ENCODE results near the gene BTAF1. TPM values are rescaled to one million over a fixed set of nuclear protein-coding genes. Genes with fewer than 3 reads are reported as not detected.

Gene BTAF1
- total and polyA plus RNA-seq, 3 experiments from 2014 or later, result 8.0 to 51.0 (median 48.5) TPM

GRCh38 chr10:91992031-91992430, 68.5 kb downstream of the BTAF1 start:
- Histone ChIP-seq H3K27ac (ENCODE audit: low read depth, low read length) (no peak overlapping the region), H3K4me1 (ENCODE audit: insufficient read depth, low read length) (no peaks in the 10 kb centered on the region), H3K9me3 (ENCODE audit: low read length) (no peaks in the 10 kb centered on the region), H3K4me3 (ENCODE audit: low read length) (no peak overlapping the region), H3K36me3 (ENCODE audit: insufficient read depth, low read length) (peaks cover 11% of the 10 kb centered on the region), H3K27me3 (ENCODE audit: insufficient read depth, low read length, poor library complexity, severe bottlenecking) (no peaks in the 10 kb centered on the region)
- no peaks in the 10 kb centered on the region for H3K27me3 Mint-ChIP-seq
- DNase-seq, result no peak
- ChIA-PET POLR2A (no interaction called here), CTCF (no interaction called here)
- H3K36me3 Mint-ChIP-seq, result peaks cover 15 to 70% (median 25%) of the 10 kb centered on the region in 3 donors
- no peak overlapping the region for H3K4me3 Mint-ChIP-seq
- no peaks in the 10 kb centered on the region for H3K9me3 Mint-ChIP-seq
- H3K4me1 Mint-ChIP-seq, result peaks cover 0 to 4% (median 0%) of the 10 kb centered on the region in 3 donors
- peak overlapping the region in 1 of 8 donors; percentile 44 for H3K27ac Mint-ChIP-seq

GRCh38 chr10:91996266-91996665, 72.7 kb downstream of the BTAF1 start:
- DNase-seq, result no peak
- no peaks in the 10 kb centered on the region for H3K4me1 ChIP-seq (ENCODE audit: insufficient read depth, low read length)
- ChIA-PET POLR2A (no interaction called here), CTCF (no interaction called here)
- Mint-ChIP-seq H3K4me3 (no peak overlapping the region), H3K9me3 (no peaks in the 10 kb centered on the region), H3K36me3 (peaks cover 18 to 77% (median 30%) of the 10 kb centered on the region in 3 donors), H3K4me1 (no peaks in the 10 kb centered on the region), H3K27me3 (no peaks in the 10 kb centered on the region), H3K27ac (no peak overlapping the region)
- H3K4me3 ChIP-seq (ENCODE audit: low read length), result no peak overlapping the region
- H3K27ac ChIP-seq (ENCODE audit: low read depth, low read length), result no peak overlapping the region
- H3K9me3 ChIP-seq (ENCODE audit: low read length), result no peaks in the 10 kb centered on the region
- H3K27me3 ChIP-seq (ENCODE audit: insufficient read depth, low read length, poor library complexity, severe bottlenecking), result no peaks in the 10 kb centered on the region
- peaks cover 14% of the 10 kb centered on the region for H3K36me3 ChIP-seq (ENCODE audit: insufficient read depth, low read length)

GRCh38 chr10:92001581-92001980, 78.0 kb downstream of the BTAF1 start:
- no peak overlapping the region for H3K27ac ChIP-seq (ENCODE audit: low read depth, low read length)
- H3K4me3 ChIP-seq (ENCODE audit: low read length), result no peak overlapping the region
- Mint-ChIP-seq H3K36me3 (peaks cover 28 to 79% (median 38%) of the 10 kb centered on the region in 3 donors), H3K27ac (no peak overlapping the region), H3K9me3 (no peaks in the 10 kb centered on the region), H3K27me3 (no peaks in the 10 kb centered on the region), H3K4me3 (no peak overlapping the region), H3K4me1 (peaks cover 0 to 2% (median 0%) of the 10 kb centered on the region in 3 donors)
- no peaks in the 10 kb centered on the region for H3K4me1 ChIP-seq (ENCODE audit: insufficient read depth, low read length)
- no peak for DNase-seq
- no peaks in the 10 kb centered on the region for H3K27me3 ChIP-seq (ENCODE audit: insufficient read depth, low read length, poor library complexity, severe bottlenecking)
- ChIA-PET POLR2A (no interaction called here), CTCF (no interaction called here)
- no peaks in the 10 kb centered on the region for H3K9me3 ChIP-seq (ENCODE audit: low read length)
- peaks cover 12% of the 10 kb centered on the region for H3K36me3 ChIP-seq (ENCODE audit: insufficient read depth, low read length)

- Histone ChIP-seq H3K9me3 (ENCODE audit: low read length) (no peaks in the 10 kb centered on the region), H3K36me3 (ENCODE audit: insufficient read depth, low read length) (peaks cover 11% of the 10 kb centered on the region), H3K4me1 (ENCODE audit: insufficient read depth, low read length) (no peaks in the 10 kb centered on the region), H3K27me3 (ENCODE audit: insufficient read depth, low read length, poor library complexity, severe bottlenecking) (no peaks in the 10 kb centered on the region), H3K4me3 (ENCODE audit: low read length) (no peak overlapping the region), H3K27ac (ENCODE audit: low read depth, low read length) (no peak overlapping the region)
- POLR2A ChIA-PET, result no interaction called here
- Mint-ChIP-seq H3K9me3 (no peaks in the 10 kb centered on the region), H3K4me1 (peaks cover 0 to 3% (median 0%) of the 10 kb centered on the region in 3 donors), H3K27ac (peak overlapping the region in 2 of 8 donors; percentile 23 to 69), H3K36me3 (peaks cover 28 to 80% (median 38%) of the 10 kb centered on the region in 3 donors), H3K4me3 (no peak overlapping the region), H3K27me3 (no peaks in the 10 kb centered on the region)
- CTCF ChIA-PET, result no interaction called here
- DNase-seq, result no peak
Observed at GRCh38 chr10:92001995-92002394, 78.4 kb downstream of the BTAF1 start.

- CTCF ChIA-PET, result interaction anchor here (0.6 to 0.7 kb wide), 2 partner anchors 77 to 243 kb away, joined by 3 read pairs; no protein-coding TSS in a partner anchor
- H3K9me3 ChIP-seq (ENCODE audit: low read length), result no peaks in the 10 kb centered on the region
- no peak for DNase-seq
- no peaks in the 10 kb centered on the region for H3K4me1 ChIP-seq (ENCODE audit: insufficient read depth, low read length)
- H3K4me3 ChIP-seq (ENCODE audit: low read length), result no peak overlapping the region
- no peaks in the 10 kb centered on the region for H3K27me3 Mint-ChIP-seq
- peaks cover 23 to 76% (median 31%) of the 10 kb centered on the region in 3 donors for H3K36me3 Mint-ChIP-seq
- H3K27me3 ChIP-seq (ENCODE audit: insufficient read depth, low read length, poor library complexity, severe bottlenecking), result no peaks in the 10 kb centered on the region
- no peak overlapping the region for H3K4me3 Mint-ChIP-seq
- H3K9me3 Mint-ChIP-seq, result no peaks in the 10 kb centered on the region
- POLR2A ChIA-PET, result no interaction called here
- H3K4me1 Mint-ChIP-seq, result peaks cover 4 to 12% (median 7%) of the 10 kb centered on the region in 3 donors
- H3K27ac Mint-ChIP-seq, result no peak overlapping the region
- H3K27ac ChIP-seq (ENCODE audit: low read depth, low read length), result no peak overlapping the region
- peaks cover 4% of the 10 kb centered on the region for H3K36me3 ChIP-seq (ENCODE audit: insufficient read depth, low read length)
Observed at GRCh38 chr10:92003258-92003657, 79.7 kb downstream of the BTAF1 start.

- no peaks in the 10 kb centered on the region for H3K27me3 ChIP-seq (ENCODE audit: insufficient read depth, low read length, poor library complexity, severe bottlenecking)
- H3K27ac ChIP-seq (ENCODE audit: low read depth, low read length), result no peak overlapping the region
- no peak overlapping the region for H3K4me3 Mint-ChIP-seq
- H3K36me3 ChIP-seq (ENCODE audit: insufficient read depth, low read length), result peaks cover 11% of the 10 kb centered on the region
- peaks cover 17 to 78% (median 33%) of the 10 kb centered on the region in 3 donors for H3K36me3 Mint-ChIP-seq
- ChIA-PET POLR2A (no interaction called here), CTCF (no interaction called here)
- no peaks in the 10 kb centered on the region for H3K27me3 Mint-ChIP-seq
- no peak overlapping the region for H3K4me3 ChIP-seq (ENCODE audit: low read length)
- H3K4me1 ChIP-seq (ENCODE audit: insufficient read depth, low read length), result peaks cover 5% of the 10 kb centered on the region
- no peak for DNase-seq
- no peaks in the 10 kb centered on the region for H3K9me3 ChIP-seq (ENCODE audit: low read length)
- peaks cover 15 to 28% (median 23%) of the 10 kb centered on the region in 3 donors for H3K4me1 Mint-ChIP-seq
- H3K27ac Mint-ChIP-seq, result peak overlapping the region in 1 of 8 donors; percentile 63
- H3K9me3 Mint-ChIP-seq, result no peaks in the 10 kb centered on the region
Observed at GRCh38 chr10:92005978-92006377, 82.4 kb downstream of the BTAF1 start.

- Mint-ChIP-seq H3K27me3 (no peaks in the 10 kb centered on the region), H3K4me3 (no peak overlapping the region), H3K36me3 (peaks cover 4 to 78% (median 30%) of the 10 kb centered on the region in 3 donors), H3K4me1 (peaks cover 17 to 32% (median 27%) of the 10 kb centered on the region in 3 donors), H3K9me3 (no peaks in the 10 kb centered on the region), H3K27ac (peak overlapping the region in 3 of 8 donors; percentile 15 to 75 (median 18))
- POLR2A ChIA-PET, result no interaction called here
- peaks cover 5% of the 10 kb centered on the region for H3K4me1 ChIP-seq (ENCODE audit: insufficient read depth, low read length)
- no peaks in the 10 kb centered on the region for H3K9me3 ChIP-seq (ENCODE audit: low read length)
- CTCF ChIA-PET, result no interaction called here
- DNase-seq, result no peak
- peaks cover 22% of the 10 kb centered on the region for H3K36me3 ChIP-seq (ENCODE audit: insufficient read depth, low read length)
- no peak overlapping the region for H3K27ac ChIP-seq (ENCODE audit: low read depth, low read length)
- H3K4me3 ChIP-seq (ENCODE audit: low read length), result no peak overlapping the region
- H3K27me3 ChIP-seq (ENCODE audit: insufficient read depth, low read length, poor library complexity, severe bottlenecking), result no peaks in the 10 kb centered on the region
Observed at GRCh38 chr10:92009445-92009844, 85.9 kb downstream of the BTAF1 start.

- peaks cover 2 to 79% (median 25%) of the 10 kb centered on the region in 3 donors for H3K36me3 Mint-ChIP-seq
- POLR2A ChIA-PET, result no interaction called here
Observed at GRCh38 chr10:92010047-92010735, 86.6 kb downstream of the BTAF1 start.

More at GRCh38 chr10:92010047-92010735, 86.6 kb downstream of the BTAF1 start:
- H3K9me3 ChIP-seq (ENCODE audit: low read length), result no peaks in the 10 kb centered on the region
- no peaks in the 10 kb centered on the region for H3K9me3 Mint-ChIP-seq
- H3K36me3 ChIP-seq (ENCODE audit: insufficient read depth, low read length), result peaks cover 22% of the 10 kb centered on the region
- H3K4me3 ChIP-seq (ENCODE audit: low read length), result no peak overlapping the region
- H3K27me3 ChIP-seq (ENCODE audit: insufficient read depth, low read length, poor library complexity, severe bottlenecking), result no peaks in the 10 kb centered on the region
- H3K27ac ChIP-seq (ENCODE audit: low read depth, low read length), result no peak overlapping the region
- CTCF ChIA-PET, result no interaction called here
- peaks cover 17 to 32% (median 27%) of the 10 kb centered on the region in 3 donors for H3K4me1 Mint-ChIP-seq
- peak overlapping the region in 4 of 8 donors; percentile 19 to 48 (median 37) for H3K27ac Mint-ChIP-seq
- H3K27me3 Mint-ChIP-seq, result no peaks in the 10 kb centered on the region
- DNase-seq, result no peak
- H3K4me1 ChIP-seq (ENCODE audit: insufficient read depth, low read length), result peaks cover 5% of the 10 kb centered on the region
- H3K4me3 Mint-ChIP-seq, result no peak overlapping the region

All from CD8-positive, alpha-beta memory T cell (primary cell).